Nephron progenitor cell (in vitro differentiated cells): ENCODE results near the gene GNPNAT1.

Experiments used
- DNase-seq: peaks from one replicate; pipeline ENCODE4 v3.0.0; 2021
- H3K27ac Mint-ChIP-seq: 2 replicates; pipeline ENCODE4 v1.8.0; 2021; ENCODE audit warnings: mild to moderate bottlenecking, moderate library complexity, mixed read lengths
- H3K27me3 Mint-ChIP-seq: 2 replicates; pipeline ENCODE4 v1.8.0; 2021; ENCODE audit warnings: mild to moderate bottlenecking, low read depth, mixed read lengths; ENCODE audit not compliant: poor library complexity
- H3K36me3 Mint-ChIP-seq: 2 replicates; pipeline ENCODE4 v1.8.0; 2021; ENCODE audit warnings: low read depth, mixed read lengths
- H3K4me1 Mint-ChIP-seq: 2 replicates; pipeline ENCODE4 v1.8.0; 2021; ENCODE audit warnings: mixed read lengths
- H3K4me3 Mint-ChIP-seq: 2 replicates; pipeline ENCODE4 v1.8.0; 2021; ENCODE audit warnings: mild to moderate bottlenecking, moderate library complexity, mixed read lengths
- H3K9me3 Mint-ChIP-seq: 2 replicates; pipeline ENCODE4 v1.8.0; 2021; ENCODE audit warnings: mild to moderate bottlenecking, moderate library complexity, mixed read lengths
- TF ChIP-seq, protein P1 (sequence below): fragments of 200-600 bp; sonication (generic); IDR thresholded peaks from 2 replicates; pipeline ENCODE4 v1.5.0; 2021; ENCODE audit warnings: antibody characterized with exemption

GNPNAT1 gene

DNA sequence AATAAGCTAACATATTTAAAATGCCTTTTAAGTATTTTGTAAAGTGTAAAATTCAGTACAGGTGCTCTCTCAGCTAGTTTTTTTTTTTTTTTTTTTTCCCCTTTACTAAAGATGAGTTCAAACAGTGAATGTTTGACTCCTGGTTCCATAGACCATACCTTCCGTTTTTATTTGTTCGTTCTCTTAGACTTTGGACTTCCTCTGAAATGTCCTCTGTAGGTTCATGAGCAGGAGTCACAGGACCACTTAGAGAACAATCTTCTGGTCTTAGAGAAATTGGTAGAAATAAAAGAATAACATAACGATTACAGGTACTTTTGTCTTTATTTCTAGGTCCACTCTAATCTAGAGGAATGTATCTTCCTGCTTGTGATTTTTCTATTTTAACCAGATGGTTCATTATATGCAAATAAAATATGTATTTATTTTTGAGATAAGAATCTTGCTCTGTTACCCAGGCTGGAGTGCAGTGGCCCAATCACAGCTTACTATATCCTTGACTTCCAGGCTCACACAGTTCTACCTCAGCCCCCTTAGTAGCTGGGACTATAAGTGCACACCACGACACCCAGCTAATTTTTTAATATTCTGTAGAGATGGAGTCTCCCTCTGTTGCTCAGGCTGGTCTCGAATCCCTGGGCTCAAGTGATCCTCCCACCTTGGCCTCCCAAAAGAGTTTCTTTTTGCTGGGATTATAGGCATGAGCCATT, 35.6 kb downstream of the GNPNAT1 start:
- DNase-seq = no peak
- H3K27ac Mint-ChIP-seq = no peak overlapping the region
- H3K27me3 Mint-ChIP-seq = no peaks in the 10 kb centered on the region
- peaks cover 34% of the 10 kb centered on the region for H3K36me3 Mint-ChIP-seq
- H3K4me1 Mint-ChIP-seq = no peaks in the 10 kb centered on the region
- H3K9me3 Mint-ChIP-seq = no peaks in the 10 kb centered on the region
- TF ChIP-seq, protein P1, sequence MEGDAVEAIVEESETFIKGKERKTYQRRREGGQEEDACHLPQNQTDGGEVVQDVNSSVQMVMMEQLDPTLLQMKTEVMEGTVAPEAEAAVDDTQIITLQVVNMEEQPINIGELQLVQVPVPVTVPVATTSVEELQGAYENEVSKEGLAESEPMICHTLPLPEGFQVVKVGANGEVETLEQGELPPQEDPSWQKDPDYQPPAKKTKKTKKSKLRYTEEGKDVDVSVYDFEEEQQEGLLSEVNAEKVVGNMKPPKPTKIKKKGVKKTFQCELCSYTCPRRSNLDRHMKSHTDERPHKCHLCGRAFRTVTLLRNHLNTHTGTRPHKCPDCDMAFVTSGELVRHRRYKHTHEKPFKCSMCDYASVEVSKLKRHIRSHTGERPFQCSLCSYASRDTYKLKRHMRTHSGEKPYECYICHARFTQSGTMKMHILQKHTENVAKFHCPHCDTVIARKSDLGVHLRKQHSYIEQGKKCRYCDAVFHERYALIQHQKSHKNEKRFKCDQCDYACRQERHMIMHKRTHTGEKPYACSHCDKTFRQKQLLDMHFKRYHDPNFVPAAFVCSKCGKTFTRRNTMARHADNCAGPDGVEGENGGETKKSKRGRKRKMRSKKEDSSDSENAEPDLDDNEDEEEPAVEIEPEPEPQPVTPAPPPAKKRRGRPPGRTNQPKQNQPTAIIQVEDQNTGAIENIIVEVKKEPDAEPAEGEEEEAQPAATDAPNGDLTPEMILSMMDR = no peak
- H3K4me3 Mint-ChIP-seq = no peak overlapping the region

DNA sequence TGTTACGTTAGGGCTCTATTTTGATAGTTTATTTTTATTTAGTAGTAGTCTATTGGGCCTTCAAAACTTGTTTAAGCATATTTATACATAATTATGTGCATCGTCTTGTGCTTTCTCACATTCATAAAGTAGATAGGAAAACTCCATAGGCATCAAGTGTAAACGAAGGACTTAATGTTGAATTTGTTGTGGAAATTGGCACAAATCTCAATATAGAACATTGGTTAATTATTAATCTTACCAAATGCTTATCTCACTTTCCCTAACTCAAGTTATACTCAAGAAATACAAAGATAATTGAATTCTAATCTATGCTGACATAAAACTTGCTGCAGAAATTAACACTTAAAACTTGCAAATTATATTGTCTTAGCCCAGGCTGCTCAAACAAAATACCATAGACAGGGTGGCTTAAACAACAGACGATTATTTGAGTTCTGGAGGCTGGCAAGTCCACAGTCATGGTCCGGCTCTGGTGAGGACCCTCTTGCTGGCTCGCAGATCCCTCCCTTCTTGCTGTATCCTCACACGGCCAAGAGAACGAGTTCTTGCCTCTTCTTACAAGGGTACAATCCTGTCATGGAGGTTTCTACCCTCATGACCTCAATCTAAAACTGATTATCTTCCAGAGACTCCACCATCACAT, 42.6 kb downstream of the GNPNAT1 start:
- peaks cover 2% of the 10 kb centered on the region for H3K27me3 Mint-ChIP-seq
- no peaks in the 10 kb centered on the region for H3K9me3 Mint-ChIP-seq
- TF ChIP-seq, protein P1 = no peak
- no peak overlapping the region for H3K4me3 Mint-ChIP-seq
- H3K4me1 Mint-ChIP-seq = no peaks in the 10 kb centered on the region
- DNase-seq = no peak
- H3K36me3 Mint-ChIP-seq = peaks cover 56% of the 10 kb centered on the region
- H3K27ac Mint-ChIP-seq = peak overlapping the region; percentile 30

DNA sequence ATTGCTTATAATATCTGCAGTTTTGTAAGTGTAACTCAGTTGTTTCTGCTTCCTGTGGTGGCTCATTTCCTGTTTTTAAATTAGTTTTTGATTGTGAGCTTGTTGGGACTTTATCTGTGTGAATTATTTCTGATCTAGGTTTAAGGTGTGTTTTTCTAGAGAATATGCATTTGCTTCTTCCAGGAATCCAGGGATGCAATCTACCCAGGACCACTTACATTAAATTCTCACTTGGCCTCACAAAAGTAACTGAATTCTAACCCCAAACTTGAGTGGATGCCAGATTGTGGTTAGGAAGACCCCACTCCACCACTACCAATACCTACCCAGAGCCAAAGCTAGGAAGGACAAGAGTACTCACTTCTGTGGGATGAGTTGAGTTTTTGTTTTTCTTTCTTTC, 49.5 kb downstream of the GNPNAT1 start:
- DNase-seq = no peak
- Mint-ChIP-seq H3K27me3 (peaks cover 2% of the 10 kb centered on the region), H3K36me3 (peaks cover 66% of the 10 kb centered on the region), H3K4me1 (no peaks in the 10 kb centered on the region), H3K27ac (no peak overlapping the region), H3K9me3 (no peaks in the 10 kb centered on the region), H3K4me3 (no peak overlapping the region)
- TF ChIP-seq, protein P1 = no peak

GRCh38 chr14:52740751-52741150, 50.7 kb downstream of the GNPNAT1 start:
- peaks cover 6% of the 10 kb centered on the region for H3K4me1 Mint-ChIP-seq

GRCh38 chr14:52738409-52738808, 53.0 kb downstream of the GNPNAT1 start:
- Mint-ChIP-seq H3K36me3 (peaks cover 70% of the 10 kb centered on the region), H3K27ac (no peak overlapping the region), H3K4me1 (peaks cover 18% of the 10 kb centered on the region), H3K4me3 (no peak overlapping the region), H3K9me3 (peaks cover 11% of the 10 kb centered on the region), H3K27me3 (no peaks in the 10 kb centered on the region)
- TF ChIP-seq, protein P1 = no peak
- DNase-seq = no peak

More at GRCh38 chr14:52740751-52741150, 50.7 kb downstream of the GNPNAT1 start:
- Mint-ChIP-seq H3K27me3 (peaks cover 2% of the 10 kb centered on the region), H3K4me3 (no peak overlapping the region), H3K9me3 (no peaks in the 10 kb centered on the region), H3K36me3 (peaks cover 64% of the 10 kb centered on the region), H3K27ac (no peak overlapping the region)
- TF ChIP-seq, protein P1 = no peak
- DNase-seq = no peak
